Measurements from ENCODE around the gene HRK. TPM values are rescaled to one million over a fixed set of nuclear protein-coding genes. Genes with fewer than 3 reads are reported as not detected.

Gene HRK
- total and polyA plus RNA-seq, 2 of the 13 experiments (the other 11 are each of a cell fraction or from before 2014, with no cell fraction given) = 0.02 TPM; not detected in 1

GRCh38 chr12:116818948-116819832 lies 62.1 kb downstream of the HRK start (continued):
- TF ChIP-seq IRF2 (CRISPR knock-in tag; IDR thresholded peaks at IDR 0.05) = 0 out of 2 replicates have a peak, but pooled peaks have one; percentile 14
- TF ChIP-seq ELF1 (CRISPR knock-in tag; IDR thresholded peaks at IDR 0.05) = peak; percentile 26; the same call in 1 of the 2 replicates
- TF ChIP-seq SAP130 (CRISPR knock-in tag; IDR thresholded peaks at IDR 0.05; ENCODE audit: low read depth) = peak; percentile 83
- TF ChIP-seq RFX5 (IDR thresholded peaks at IDR 0.05; ENCODE audit: low read depth, low read length) = peak; percentile 87
- 0 out of 2 replicates have a peak, but pooled peaks have one; percentile 27 for TF ChIP-seq SRF (IDR thresholded peaks at IDR 0.05; ENCODE audit: low read depth, low read length)
- 0 out of 2 replicates have a peak, but pooled peaks have one; percentile 33 for TF ChIP-seq MEIS1 (CRISPR knock-in tag; IDR thresholded peaks at IDR 0.05; ENCODE audit: borderline replicate concordance)
- TF ChIP-seq ZNF878 (CRISPR knock-in tag; IDR thresholded peaks at IDR 0.05) = no peak; the same call in 1 of the 2 replicates
- TF ChIP-seq HINFP (CRISPR knock-in tag; IDR thresholded peaks at IDR 0.05; ENCODE audit: low read depth) = 0 out of 2 replicates have a peak, but pooled peaks have one; percentile 38
- peak; percentile 43; the same call in 1 of the 2 replicates for TF ChIP-seq RAD21 (CRISPR knock-in tag; IDR thresholded peaks at IDR 0.05)
- no peak for TF ChIP-seq MZF1 (CRISPR knock-in tag; IDR thresholded peaks at IDR 0.05; ENCODE audit: borderline replicate concordance)
- peak; percentile 53; the same call in 1 of the 2 replicates for TF ChIP-seq SP5 (CRISPR knock-in tag; IDR thresholded peaks at IDR 0.05; ENCODE audit: borderline replicate concordance, low read depth)
- TF ChIP-seq ZNF34 (CRISPR knock-in tag; IDR thresholded peaks at IDR 0.05; ENCODE audit: borderline replicate concordance) = 0 out of 2 replicates have a peak, but pooled peaks have one; percentile 56
- TF ChIP-seq, protein P1, sequence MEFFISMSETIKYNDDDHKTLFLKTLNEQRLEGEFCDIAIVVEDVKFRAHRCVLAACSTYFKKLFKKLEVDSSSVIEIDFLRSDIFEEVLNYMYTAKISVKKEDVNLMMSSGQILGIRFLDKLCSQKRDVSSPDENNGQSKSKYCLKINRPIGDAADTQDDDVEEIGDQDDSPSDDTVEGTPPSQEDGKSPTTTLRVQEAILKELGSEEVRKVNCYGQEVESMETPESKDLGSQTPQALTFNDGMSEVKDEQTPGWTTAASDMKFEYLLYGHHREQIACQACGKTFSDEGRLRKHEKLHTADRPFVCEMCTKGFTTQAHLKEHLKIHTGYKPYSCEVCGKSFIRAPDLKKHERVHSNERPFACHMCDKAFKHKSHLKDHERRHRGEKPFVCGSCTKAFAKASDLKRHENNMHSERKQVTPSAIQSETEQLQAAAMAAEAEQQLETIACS (CRISPR knock-in tag; IDR thresholded peaks at IDR 0.05) = peak; percentile 58; the same call in 1 of the 2 replicates
- TF ChIP-seq ZNF574 (CRISPR knock-in tag; IDR thresholded peaks at IDR 0.05) = peak; percentile 67
- no peak for TF ChIP-seq SAFB2 (CRISPR knock-in tag; IDR thresholded peaks at IDR 0.05; ENCODE audit: borderline replicate concordance, low read depth)
- TF ChIP-seq BCL3 (CRISPR knock-in tag; IDR thresholded peaks at IDR 0.05) = peak; percentile 53; the same call in 1 of the 2 replicates
- peak in 1 of 2 experiments; percentile 25; a peak in 1 of 4 replicates for TF ChIP-seq HMGXB4 (CRISPR knock-in tag; IDR thresholded peaks at IDR 0.05; ENCODE audit: borderline replicate concordance in 1 of 2, low read depth in 1 of 2)
- TF ChIP-seq THAP11 (CRISPR knock-in tag; IDR thresholded peaks at IDR 0.05) = peak; percentile 74
